Testis (tissue), 2 donors: ENCODE measurements around the gene WNT16.

Source experiments
- CTCF ChIP-seq, 3 experiments: fragments of 450-650 bp in 2 of 3; fragments of 200-600 bp in 1 of 3; sonication (generic) in 1 of 3; IDR thresholded peaks; one replicate each; pipeline ENCODE4 v1.5.1; 2016 to 2019; ENCODE audit warnings: antibody characterized with exemption in 3 of 3, mild to moderate bottlenecking in 2 of 3, moderate library complexity in 1 of 3
- POLR2A ChIP-seq: fragments of 450-650 bp; IDR thresholded peaks from one replicate; pipeline ENCODE4 v1.6.1; 2017; ENCODE audit warnings: antibody characterized with exemption, mild to moderate bottlenecking, moderate library complexity

DNA sequence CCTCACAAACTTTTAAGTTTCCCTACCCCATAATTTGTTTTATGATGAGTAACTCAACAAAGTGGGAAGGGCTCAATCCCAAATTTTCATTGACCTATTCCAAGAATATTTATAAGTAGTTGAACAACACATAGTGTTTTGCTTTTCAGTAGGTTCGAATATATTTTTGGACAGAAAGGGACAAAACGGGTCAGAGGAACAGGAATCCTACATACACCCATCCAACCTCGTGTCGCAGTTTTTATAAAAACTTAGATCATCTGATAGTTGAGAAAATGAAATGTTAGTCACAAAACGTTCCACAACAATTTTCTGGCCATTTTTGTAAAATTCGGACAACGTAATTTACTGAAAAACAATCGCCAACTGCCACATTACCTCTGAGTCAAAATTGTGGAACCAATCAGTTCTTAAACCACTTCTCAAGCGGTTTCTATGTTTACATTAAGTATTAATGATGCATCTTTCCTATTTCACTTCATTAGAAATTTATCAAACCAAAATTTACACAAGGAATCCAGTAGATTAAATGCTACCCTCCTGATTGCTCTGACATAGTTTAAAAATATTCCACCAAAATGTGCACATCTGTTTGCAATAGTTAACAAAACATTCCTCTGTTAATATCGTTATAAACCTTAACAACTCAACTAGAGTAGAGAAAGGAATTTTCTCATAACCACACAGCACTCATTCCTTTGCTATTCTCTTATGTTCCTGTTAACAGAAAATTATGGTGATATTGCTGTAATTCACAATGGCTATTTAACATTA is 6.3 kb downstream of the WNT16 start:
- TF ChIP-seq CTCF (IDR thresholded peaks at IDR 0.05), result no peak
- no peak for TF ChIP-seq POLR2A
